DMS 273 (cell line): ENCODE measurements around the gene FHDC1.
A peak's percentile ranks its signal among the peaks of the same experiment; 100 is the strongest.

ENCODE experiments used
- DNase-seq: peaks from one replicate; lab custom pipeline; 2025; ENCODE audit not compliant: unreplicated experiment; lab: John Stamatoyannopoulos, UW

The FHDC1 gene

GRCh38 chr4:152929888-152930287, 6.2 kb upstream of the FHDC1 start:
- no peak for DNase-seq

- peak; percentile 64 for DNase-seq
Observed at GRCh38 chr4:152935143-152935542, 980 bp upstream of the FHDC1 start.

- DNase-seq: peak; percentile 72
Observed at GRCh38 chr4:152936446-152937335, 568 bp downstream of the FHDC1 start.

GRCh38 chr4:152937336-152938236, 1.5 kb downstream of the FHDC1 start:
- peak; percentile 59 for DNase-seq

GRCh38 chr4:152938237-152938947, 2.3 kb downstream of the FHDC1 start:
- peak; percentile 6 for DNase-seq

GRCh38 chr4:152939621-152940020, 3.5 kb downstream of the FHDC1 start:
- DNase-seq: no peak

- DNase-seq: no peak
Observed at GRCh38 chr4:152940461-152940860, 4.3 kb downstream of the FHDC1 start.

GRCh38 chr4:152941411-152941810, 5.3 kb downstream of the FHDC1 start:
- no peak for DNase-seq

GRCh38 chr4:152942346-152942745, 6.2 kb downstream of the FHDC1 start:
- DNase-seq: no peak

GRCh38 chr4:152943672-152944071, 7.5 kb downstream of the FHDC1 start:
- DNase-seq: no peak

GRCh38 chr4:152944666-152945320, 8.7 kb downstream of the FHDC1 start:
- no peak for DNase-seq

- no peak for DNase-seq
Observed at GRCh38 chr4:152945639-152946038, 9.5 kb downstream of the FHDC1 start.

- peak; percentile 4 for DNase-seq
Observed at GRCh38 chr4:152946446-152946845, 10.3 kb downstream of the FHDC1 start.

- no peak for DNase-seq
Observed at GRCh38 chr4:152947311-152947710, 11.2 kb downstream of the FHDC1 start.

- DNase-seq: no peak
Observed at GRCh38 chr4:152949930-152950329, 13.8 kb downstream of the FHDC1 start.

GRCh38 chr4:152950402-152951274, 14.5 kb downstream of the FHDC1 start:
- DNase-seq: peak; percentile 7

- DNase-seq: no peak
Observed at GRCh38 chr4:152951348-152951747, 15.2 kb downstream of the FHDC1 start.

GRCh38 chr4:152953514-152953913, 17.4 kb downstream of the FHDC1 start:
- no peak for DNase-seq

- DNase-seq: no peak
Observed at GRCh38 chr4:152954741-152955140, 18.6 kb downstream of the FHDC1 start.

GRCh38 chr4:152956147-152956546, 20.0 kb downstream of the FHDC1 start:
- DNase-seq: no peak
